Measurements from ENCODE around the gene ARHGEF5. TPM values are rescaled to one million over a fixed set of nuclear protein-coding genes. Genes with fewer than 3 reads are reported as not detected.
"Not testable (repeated sequence)": the region's sequence is repeated elsewhere in the genome, so short reads cannot be mapped to it uniquely, and the experiment has no call there.

ARHGEF5 gene
- total and polyA plus RNA-seq, 4 experiments from 2014 or later = 3.9 to 12.0 (median 9.0) TPM; not detected in 1

DNA sequence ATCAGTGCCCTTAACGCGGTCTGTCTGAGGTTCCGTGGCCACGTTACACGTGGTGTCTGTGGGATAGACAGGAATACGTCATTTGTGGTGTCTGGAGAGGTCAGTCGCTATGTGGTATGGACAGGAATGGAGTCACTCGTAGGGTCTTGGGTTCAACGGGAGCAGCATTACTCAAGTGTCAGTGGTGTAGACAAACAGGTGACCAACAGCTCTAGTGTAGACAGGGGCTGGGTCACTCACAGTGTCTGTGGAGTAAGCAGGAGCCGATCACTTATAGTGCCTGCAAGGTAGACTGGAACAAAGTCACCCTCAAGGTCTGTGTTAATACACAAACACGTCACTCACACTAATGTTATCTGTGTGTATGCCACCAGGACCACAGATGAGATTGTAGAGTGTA, 1.7 kb downstream of the ARHGEF5 start:
- H3K4me1 ChIP-seq (ENCODE audit: insufficient read depth, low read length); H3K9me3 Mint-ChIP-seq; CTCF ChIA-PET (ENCODE audit: partially characterized antibody); H3K27ac Mint-ChIP-seq; H3K4me3 ChIP-seq (ENCODE audit: low read length in 2 of 2); H3K36me3 Mint-ChIP-seq; H3K27me3 Mint-ChIP-seq; DNase-seq; H3K27me3 ChIP-seq (ENCODE audit: insufficient read depth, low read length); H3K27ac ChIP-seq (ENCODE audit: low read depth, low read length); H3K36me3 ChIP-seq (ENCODE audit: insufficient read depth, low read length); intact Hi-C loops (cut with micrococcal nuclease); H3K4me3 Mint-ChIP-seq; H3K9me3 ChIP-seq (ENCODE audit: control insufficient read depth in 1 of 2, low read length in 2 of 2); POLR2A ChIA-PET (ENCODE audit: partially characterized antibody): not testable (repeated sequence)
- peaks cover 6 to 19% (median 10%) of the 10 kb centered on the region in 4 donors for H3K4me1 Mint-ChIP-seq

DNA sequence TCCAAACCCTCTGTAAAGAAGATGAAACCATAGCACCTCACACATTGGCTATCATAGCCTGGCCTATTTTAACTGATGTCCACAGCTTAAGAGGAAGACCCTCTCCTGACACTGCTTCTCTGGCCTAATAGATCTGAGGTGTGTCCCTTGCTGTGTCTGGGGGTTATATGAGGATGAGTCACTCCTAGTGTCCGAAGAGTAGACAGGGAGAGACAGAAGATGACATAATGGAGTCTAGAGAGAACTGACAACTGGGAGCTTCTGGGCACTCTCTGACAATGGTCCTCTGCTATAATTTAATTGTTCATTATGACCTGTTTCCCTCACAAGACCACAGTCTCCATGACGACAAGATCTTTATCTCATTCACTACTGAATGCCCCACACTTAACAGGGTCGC, 6.9 kb downstream of the ARHGEF5 start:
- H3K9me3 ChIP-seq (ENCODE audit: control insufficient read depth in 1 of 2, low read length in 2 of 2); H3K4me1 Mint-ChIP-seq; H3K4me3 Mint-ChIP-seq; H3K4me3 ChIP-seq (ENCODE audit: low read length in 2 of 2); CTCF ChIA-PET (ENCODE audit: partially characterized antibody); intact Hi-C loops (cut with micrococcal nuclease); H3K27ac Mint-ChIP-seq; H3K36me3 ChIP-seq (ENCODE audit: insufficient read depth, low read length); H3K36me3 Mint-ChIP-seq; H3K27me3 ChIP-seq (ENCODE audit: insufficient read depth, low read length); H3K27me3 Mint-ChIP-seq; H3K27ac ChIP-seq (ENCODE audit: low read depth, low read length); POLR2A ChIA-PET (ENCODE audit: partially characterized antibody); H3K9me3 Mint-ChIP-seq; H3K4me1 ChIP-seq (ENCODE audit: insufficient read depth, low read length); DNase-seq: not testable (repeated sequence)

DNA sequence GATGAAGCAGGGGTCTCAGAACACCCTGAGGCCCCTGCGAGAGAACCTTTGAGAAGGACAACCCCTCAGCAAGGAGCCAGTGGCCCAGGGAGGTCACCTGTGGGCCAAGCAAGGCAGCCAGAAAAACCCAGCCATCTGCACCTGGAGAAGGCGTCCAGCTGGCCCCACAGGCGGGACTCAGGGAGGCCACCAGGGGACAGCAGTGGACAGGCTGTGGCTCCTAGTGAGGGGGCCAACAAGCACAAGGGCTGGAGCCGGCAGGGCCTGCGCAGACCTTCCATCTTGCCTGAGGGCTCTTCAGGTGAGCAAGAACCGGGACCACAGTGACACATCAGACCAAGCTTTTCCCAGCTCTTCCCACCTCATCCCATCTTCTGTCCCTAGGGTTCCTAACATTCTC, 10.3 kb downstream of the ARHGEF5 start:
- H3K4me3 ChIP-seq (ENCODE audit: low read length in 2 of 2); H3K4me1 ChIP-seq (ENCODE audit: insufficient read depth, low read length); DNase-seq; H3K27me3 ChIP-seq (ENCODE audit: insufficient read depth, low read length); H3K27ac Mint-ChIP-seq; H3K4me1 Mint-ChIP-seq; POLR2A ChIA-PET (ENCODE audit: partially characterized antibody); intact Hi-C loops (cut with micrococcal nuclease); H3K36me3 ChIP-seq (ENCODE audit: insufficient read depth, low read length); H3K9me3 Mint-ChIP-seq; H3K4me3 Mint-ChIP-seq; H3K27ac ChIP-seq (ENCODE audit: low read depth, low read length); H3K36me3 Mint-ChIP-seq; H3K9me3 ChIP-seq (ENCODE audit: control insufficient read depth in 1 of 2, low read length in 2 of 2); H3K27me3 Mint-ChIP-seq; CTCF ChIA-PET (ENCODE audit: partially characterized antibody): not testable (repeated sequence)

DNA sequence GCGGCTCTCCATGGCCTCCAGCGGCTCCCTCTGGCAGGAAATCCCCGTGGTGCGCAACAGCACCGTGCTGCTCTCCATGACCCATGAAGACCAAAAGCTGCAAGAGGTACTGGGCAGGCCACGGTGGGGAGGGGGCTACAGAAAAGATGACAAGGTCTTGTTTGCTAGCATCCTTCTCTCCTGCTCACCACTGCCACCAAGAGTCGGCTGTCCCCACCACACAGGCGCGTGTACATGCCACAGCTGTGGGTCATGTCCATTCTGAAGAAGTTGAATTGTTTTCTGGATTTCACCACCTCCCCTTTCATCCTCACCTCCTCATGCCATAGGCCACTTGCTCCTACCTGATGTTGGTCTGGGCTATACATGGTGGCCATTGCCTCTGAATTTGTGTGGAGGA, 12.0 kb downstream of the ARHGEF5 start:
- H3K4me3 ChIP-seq (ENCODE audit: low read length in 2 of 2); H3K9me3 ChIP-seq (ENCODE audit: control insufficient read depth in 1 of 2, low read length in 2 of 2); H3K36me3 Mint-ChIP-seq; intact Hi-C loops (cut with micrococcal nuclease); H3K27me3 Mint-ChIP-seq; H3K27me3 ChIP-seq (ENCODE audit: insufficient read depth, low read length); H3K36me3 ChIP-seq (ENCODE audit: insufficient read depth, low read length); DNase-seq; POLR2A ChIA-PET (ENCODE audit: partially characterized antibody); H3K27ac ChIP-seq (ENCODE audit: low read depth, low read length); H3K4me3 Mint-ChIP-seq; CTCF ChIA-PET (ENCODE audit: partially characterized antibody); H3K9me3 Mint-ChIP-seq; H3K4me1 Mint-ChIP-seq; H3K27ac Mint-ChIP-seq; H3K4me1 ChIP-seq (ENCODE audit: insufficient read depth, low read length): not testable (repeated sequence)

DNA sequence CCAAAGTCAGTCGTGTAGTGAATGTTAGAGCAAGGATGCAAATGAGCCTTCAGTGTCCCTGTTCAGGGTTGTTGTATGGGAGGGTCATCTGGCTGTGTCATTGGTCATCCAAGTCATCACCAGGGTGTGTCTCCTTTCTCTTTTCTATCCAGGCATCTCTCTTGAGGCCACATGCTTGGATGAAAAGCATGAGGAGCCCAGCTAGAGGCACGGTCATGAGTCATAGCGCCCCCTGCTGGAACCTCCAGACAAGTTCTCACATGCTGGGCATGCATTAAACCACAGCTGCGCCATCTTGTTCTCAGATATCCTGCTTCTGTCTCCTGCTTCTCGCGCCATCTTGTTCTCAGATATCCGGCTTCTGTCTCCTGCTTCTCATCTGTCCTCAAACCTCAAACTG, 14.0 kb downstream of the ARHGEF5 start:
- H3K27ac Mint-ChIP-seq = not testable (repeated sequence)

DNA sequence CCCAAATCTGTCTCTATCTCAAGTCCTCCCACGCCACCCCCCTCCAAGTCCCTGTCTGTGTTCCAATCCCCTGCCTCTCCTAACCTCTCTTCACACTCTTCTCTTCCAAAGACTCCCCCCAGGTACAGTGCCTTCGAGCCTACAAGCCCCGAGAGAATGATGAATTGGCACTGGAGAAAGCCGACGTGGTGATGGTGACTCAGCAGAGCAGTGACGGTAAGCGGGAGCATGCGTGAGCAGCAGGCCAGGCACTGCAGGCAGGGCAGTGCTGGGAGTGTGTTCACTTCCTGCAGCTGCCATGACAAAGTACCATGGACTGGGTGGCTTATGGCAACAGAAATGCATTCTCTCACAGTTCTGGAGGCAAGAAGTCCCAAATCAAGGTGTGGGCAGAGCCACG, 23.4 kb downstream of the ARHGEF5 start:
- DNase-seq = no peak
- no peak overlapping the region for H3K27ac ChIP-seq (ENCODE audit: low read depth, low read length)
- H3K36me3 ChIP-seq (ENCODE audit: insufficient read depth, low read length) = no peaks in the 10 kb centered on the region
- Mint-ChIP-seq H3K4me3 (no peak overlapping the region), H3K4me1 (no peaks in the 10 kb centered on the region), H3K9me3 (no peaks in the 10 kb centered on the region), H3K27me3 (no peaks in the 10 kb centered on the region), H3K36me3 (peaks cover 22 to 28% of the 10 kb centered on the region in 2 donors), H3K27ac (peak overlapping the region in 2 of 7 donors; percentile 19 to 29)
- ChIA-PET CTCF (ENCODE audit: partially characterized antibody) (no interaction called here), POLR2A (ENCODE audit: partially characterized antibody) (no interaction called here)
- H3K4me3 ChIP-seq (ENCODE audit: low read length in 2 of 2) = no peak overlapping the region
- no peaks in the 10 kb centered on the region for H3K4me1 ChIP-seq (ENCODE audit: insufficient read depth, low read length)
- H3K27me3 ChIP-seq (ENCODE audit: insufficient read depth, low read length) = no peaks in the 10 kb centered on the region
- no peaks in the 10 kb centered on the region for H3K9me3 ChIP-seq (ENCODE audit: control insufficient read depth in 1 of 2, low read length in 2 of 2)
- intact Hi-C loops (cut with micrococcal nuclease) = no loop called here

More for the DNA sequence above, 14.0 kb downstream of the ARHGEF5 start:
- H3K36me3 Mint-ChIP-seq; H3K27me3 Mint-ChIP-seq; CTCF ChIA-PET (ENCODE audit: partially characterized antibody); H3K4me1 Mint-ChIP-seq; POLR2A ChIA-PET (ENCODE audit: partially characterized antibody); H3K4me1 ChIP-seq (ENCODE audit: insufficient read depth, low read length); H3K4me3 ChIP-seq (ENCODE audit: low read length in 2 of 2); H3K9me3 ChIP-seq (ENCODE audit: control insufficient read depth in 1 of 2, low read length in 2 of 2); H3K27me3 ChIP-seq (ENCODE audit: insufficient read depth, low read length); H3K36me3 ChIP-seq (ENCODE audit: insufficient read depth, low read length); intact Hi-C loops (cut with micrococcal nuclease); H3K9me3 Mint-ChIP-seq; H3K27ac ChIP-seq (ENCODE audit: low read depth, low read length); H3K4me3 Mint-ChIP-seq; DNase-seq: not testable (repeated sequence)

DNA sequence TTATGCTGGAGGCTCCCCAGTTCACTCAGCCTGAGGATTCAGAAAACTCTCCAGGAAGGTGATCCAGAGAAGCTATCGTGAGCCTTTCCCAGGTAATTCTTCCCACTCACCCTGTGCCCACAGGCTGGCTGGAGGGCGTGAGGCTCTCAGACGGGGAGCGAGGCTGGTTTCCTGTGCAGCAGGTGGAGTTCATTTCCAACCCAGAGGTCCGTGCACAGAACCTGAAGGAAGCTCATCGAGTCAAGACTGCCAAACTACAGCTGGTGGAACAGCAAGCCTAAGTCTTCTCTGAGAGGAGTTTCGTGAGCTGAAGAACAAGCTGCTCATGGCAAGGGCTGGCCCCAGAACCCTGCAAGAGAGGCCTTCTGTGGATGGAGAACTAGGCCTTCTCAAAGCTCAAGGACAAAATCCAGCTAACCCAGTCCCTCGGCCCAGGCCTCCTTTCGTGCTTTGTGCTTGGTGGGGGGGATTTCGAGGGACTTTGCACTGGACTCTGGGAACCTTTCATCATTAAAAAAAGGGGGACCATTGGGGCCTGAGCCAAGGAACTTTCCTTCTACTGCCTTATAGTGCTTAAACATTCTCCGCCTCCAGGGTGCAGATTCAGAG, 24.7 kb downstream of the ARHGEF5 start:
- intact Hi-C loops (cut with micrococcal nuclease) = no loop called here
- Mint-ChIP-seq H3K4me3 (no peak overlapping the region), H3K36me3 (peaks cover 22 to 28% of the 10 kb centered on the region in 2 donors), H3K9me3 (no peaks in the 10 kb centered on the region), H3K27me3 (no peaks in the 10 kb centered on the region), H3K4me1 (peaks cover 0 to 6% (median 5%) of the 10 kb centered on the region in 4 donors), H3K27ac (no peak overlapping the region)
- CTCF ChIA-PET (ENCODE audit: partially characterized antibody) = interaction anchor here (1.6 kb wide), 1 partner anchor 12 kb away, joined by 6 read pairs; no protein-coding TSS in a partner anchor
- H3K27ac ChIP-seq (ENCODE audit: low read depth, low read length) = no peak overlapping the region
- no peaks in the 10 kb centered on the region for H3K4me1 ChIP-seq (ENCODE audit: insufficient read depth, low read length)
- H3K36me3 ChIP-seq (ENCODE audit: insufficient read depth, low read length) = no peaks in the 10 kb centered on the region
- no peak for DNase-seq
- no peaks in the 10 kb centered on the region for H3K9me3 ChIP-seq (ENCODE audit: control insufficient read depth in 1 of 2, low read length in 2 of 2)
- no peak overlapping the region for H3K4me3 ChIP-seq (ENCODE audit: low read length in 2 of 2)
- POLR2A ChIA-PET (ENCODE audit: partially characterized antibody) = no interaction called here
- H3K27me3 ChIP-seq (ENCODE audit: insufficient read depth, low read length) = no peaks in the 10 kb centered on the region

DNA sequence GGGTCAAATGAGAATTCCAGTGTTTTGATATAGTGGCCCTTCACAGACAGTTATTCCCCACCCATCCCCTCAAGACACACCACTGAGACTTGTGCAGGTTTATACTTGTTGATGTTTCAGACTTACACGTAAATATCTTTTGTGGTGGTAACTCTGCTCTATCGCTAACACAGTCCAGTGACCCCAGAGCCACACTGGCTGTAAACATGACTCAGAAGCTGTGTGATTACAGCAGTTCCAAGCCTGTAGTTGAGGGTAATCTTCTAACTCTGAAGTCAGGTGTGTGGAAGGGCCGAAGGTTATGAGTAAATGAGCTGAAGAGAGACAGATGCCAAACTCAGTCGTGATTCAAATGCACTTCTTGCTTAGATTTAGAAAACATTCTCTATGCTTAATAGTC, 28.9 kb downstream of the ARHGEF5 start:
- no peaks in the 10 kb centered on the region for H3K9me3 ChIP-seq (ENCODE audit: control insufficient read depth in 1 of 2, low read length in 2 of 2)
- peaks cover 0 to 6% (median 5%) of the 10 kb centered on the region in 4 donors for H3K4me1 Mint-ChIP-seq
- H3K4me1 ChIP-seq (ENCODE audit: insufficient read depth, low read length) = no peaks in the 10 kb centered on the region
- no peak overlapping the region for H3K27ac ChIP-seq (ENCODE audit: low read depth, low read length)
- no peak overlapping the region for H3K4me3 Mint-ChIP-seq
- H3K27me3 Mint-ChIP-seq = no peaks in the 10 kb centered on the region
- DNase-seq = no peak
- H3K36me3 Mint-ChIP-seq = peaks cover 6 to 12% of the 10 kb centered on the region in 2 donors
- H3K27me3 ChIP-seq (ENCODE audit: insufficient read depth, low read length) = no peaks in the 10 kb centered on the region
- intact Hi-C loops (cut with micrococcal nuclease) = no loop called here
- no peak overlapping the region for H3K27ac Mint-ChIP-seq
- ChIA-PET CTCF (ENCODE audit: partially characterized antibody) (interaction anchor here (1.0 to 1.4 kb wide), 2 partner anchors 10 to 12 kb away, joined by 3 to 4 read pairs; no protein-coding TSS in a partner anchor), POLR2A (ENCODE audit: partially characterized antibody) (no interaction called here)
- H3K9me3 Mint-ChIP-seq = no peaks in the 10 kb centered on the region
- H3K36me3 ChIP-seq (ENCODE audit: insufficient read depth, low read length) = no peaks in the 10 kb centered on the region
- no peak overlapping the region for H3K4me3 ChIP-seq (ENCODE audit: low read length in 2 of 2)
